Parathyroid adenoma (tissue), 2 donors: ENCODE results near the gene GPC3.
"Not testable (repeated sequence)": the region's sequence is repeated elsewhere in the genome, so short reads cannot be mapped to it uniquely, and the experiment has no call there.

ENCODE experiments used
- H2AFZ ChIP-seq: fragments of 300-600 bp; sonication (generic); one replicate; pipeline ENCODE4 v1.7.0; 2017; ENCODE audit warnings: antibody characterized with exemption, mild to moderate bottlenecking
- H3K27ac ChIP-seq: fragments of 300-600 bp; sonication (generic); one replicate; pipeline ENCODE4 v1.7.0; 2017
- H3K27me3 ChIP-seq: fragments of 300-600 bp; sonication (generic); one replicate; pipeline ENCODE4 v1.7.0; 2017; ENCODE audit warnings: low read length; ENCODE audit not compliant: control insufficient read depth, insufficient read depth
- H3K36me3 ChIP-seq: fragments of 300-600 bp; sonication (generic); one replicate; pipeline ENCODE4 v1.7.0; 2017; ENCODE audit warnings: low read length; ENCODE audit not compliant: control insufficient read depth, insufficient read depth
- H3K4me1 ChIP-seq: fragments of 300-600 bp; sonication (generic); one replicate; pipeline ENCODE4 v1.7.0; 2017; ENCODE audit warnings: control low read depth
- H3K4me2 ChIP-seq: fragments of 300-600 bp; sonication (generic); one replicate; pipeline ENCODE4 v1.7.0; 2017; ENCODE audit warnings: low read length
- H3K4me3 ChIP-seq: fragments of 300-600 bp; sonication (generic); one replicate; pipeline ENCODE4 v1.7.0; 2017; ENCODE audit warnings: low read depth, low read length
- H3K79me2 ChIP-seq: fragments of 300-600 bp; sonication (generic); one replicate; pipeline ENCODE4 v1.7.0; 2017; ENCODE audit warnings: control low read depth
- H3K9ac ChIP-seq: fragments of 300-600 bp; sonication (generic); one replicate; pipeline ENCODE4 v1.7.0; 2017; ENCODE audit warnings: mild to moderate bottlenecking
- H3K9me3 ChIP-seq: fragments of 300-600 bp; sonication (generic); one replicate; pipeline ENCODE4 v1.7.0; 2017; ENCODE audit warnings: low read length; ENCODE audit not compliant: control insufficient read depth
- CTCF ChIP-seq: fragments of 300-600 bp; sonication (generic); IDR thresholded peaks from one replicate; pipeline ENCODE4 v1.7.0; 2017; ENCODE audit warnings: antibody characterized with exemption, mild to moderate bottlenecking
- donor health status: primary hyperparathyroidism.

The GPC3 gene

DNA sequence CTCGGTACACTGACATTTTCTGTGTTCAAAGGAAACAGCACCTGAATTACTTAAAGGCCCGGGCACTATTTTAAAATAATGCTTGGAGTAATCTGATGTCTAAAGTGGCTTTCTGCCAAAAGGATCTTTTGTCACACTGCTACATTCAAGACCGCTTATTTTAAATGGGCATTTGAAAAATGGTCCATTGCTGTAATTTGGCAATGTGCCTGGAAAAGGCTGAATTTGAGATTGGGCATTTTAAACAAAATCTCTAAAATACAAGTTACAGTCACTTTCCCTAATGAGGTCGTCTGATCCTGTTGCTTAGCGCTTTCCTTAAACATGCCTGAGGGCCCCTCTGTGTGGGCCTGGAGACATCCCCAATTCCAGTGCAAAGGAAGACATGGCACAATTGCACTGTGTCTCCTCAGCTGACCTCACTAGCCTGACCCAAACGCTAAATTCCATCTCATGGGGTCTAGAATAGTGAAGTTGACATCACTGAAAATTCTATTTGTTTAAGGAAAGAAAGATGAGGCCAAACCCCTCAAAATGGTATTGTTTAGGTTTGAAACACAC is 214.2 kb downstream of the GPC3 start:
- Histone ChIP-seq H3K9me3 (no peaks in the 10 kb centered on the region), H3K4me1 (no peaks in the 10 kb centered on the region), H3K36me3 (no peaks in the 10 kb centered on the region), H3K27me3 (no peaks in the 10 kb centered on the region), H3K27ac (no peak overlapping the region), H3K79me2 (no peaks in the 10 kb centered on the region), H3K4me2 (no peak overlapping the region), H2AFZ (no peak overlapping the region), H3K9ac (no peak overlapping the region), H3K4me3 (no peak overlapping the region)
- TF ChIP-seq CTCF, result no peak

GRCh38 chrX:133762976-133763548 is 222.3 kb downstream of the GPC3 start:
- H3K4me2 ChIP-seq, H3K27ac ChIP-seq, H3K36me3 ChIP-seq, H3K4me3 ChIP-seq, H3K27me3 ChIP-seq, H3K79me2 ChIP-seq, H3K9ac ChIP-seq, H2AFZ ChIP-seq, H3K9me3 ChIP-seq, H3K4me1 ChIP-seq: not testable (repeated sequence)

- Histone ChIP-seq H3K9ac (no peak overlapping the region), H3K4me1 (no peaks in the 10 kb centered on the region), H3K79me2 (no peaks in the 10 kb centered on the region), H2AFZ (no peak overlapping the region), H3K4me3 (no peak overlapping the region), H3K4me2 (no peak overlapping the region), H3K36me3 (no peaks in the 10 kb centered on the region), H3K27ac (no peak overlapping the region), H3K27me3 (no peaks in the 10 kb centered on the region), H3K9me3 (no peaks in the 10 kb centered on the region)
- TF ChIP-seq CTCF, result no peak
Measured at GRCh38 chrX:133754657-133755056, 230.7 kb downstream of the GPC3 start.

- no peak for TF ChIP-seq CTCF
- no peaks in the 10 kb centered on the region for H3K4me1 ChIP-seq
Measured at GRCh38 chrX:133749951-133750350, 235.4 kb downstream of the GPC3 start.

DNA sequence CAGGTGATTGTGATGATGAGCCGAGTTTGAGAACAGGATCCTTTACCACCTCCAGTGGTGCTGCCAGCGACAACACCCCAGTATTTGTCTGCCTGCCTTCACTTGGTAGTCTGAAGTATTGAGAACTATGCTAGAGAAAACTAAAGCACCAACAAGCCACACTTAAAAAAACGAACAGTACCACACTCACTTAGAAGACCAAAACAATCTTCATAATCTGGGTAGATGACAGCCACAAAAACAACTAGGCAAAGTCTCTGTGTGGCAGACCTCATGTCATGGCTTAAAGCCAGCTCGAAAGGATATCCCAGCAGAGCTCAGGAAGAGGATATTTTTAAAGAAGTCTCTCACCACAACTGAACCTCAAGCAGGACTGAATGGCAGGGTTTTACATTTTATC is 236.0 kb downstream of the GPC3 start:
- TF ChIP-seq CTCF, result no peak
- H3K36me3 ChIP-seq, result no peaks in the 10 kb centered on the region
- H3K9ac ChIP-seq, result no peak overlapping the region
- no peak overlapping the region for H2AFZ ChIP-seq
- no peaks in the 10 kb centered on the region for H3K9me3 ChIP-seq
- H3K4me3 ChIP-seq, result no peak overlapping the region
- no peak overlapping the region for H3K27ac ChIP-seq
- no peaks in the 10 kb centered on the region for H3K4me1 ChIP-seq
- H3K27me3 ChIP-seq, result no peaks in the 10 kb centered on the region
- no peaks in the 10 kb centered on the region for H3K79me2 ChIP-seq
- H3K4me2 ChIP-seq, result no peak overlapping the region

More at GRCh38 chrX:133749951-133750350, 235.4 kb downstream of the GPC3 start:
- no peaks in the 10 kb centered on the region for H3K27me3 ChIP-seq
- no peaks in the 10 kb centered on the region for H3K9me3 ChIP-seq
- H3K36me3 ChIP-seq, result no peaks in the 10 kb centered on the region
- H3K9ac ChIP-seq, result no peak overlapping the region
- H2AFZ ChIP-seq, result no peak overlapping the region
- no peak overlapping the region for H3K27ac ChIP-seq
- H3K4me2 ChIP-seq, result no peak overlapping the region
- no peak overlapping the region for H3K4me3 ChIP-seq
- H3K79me2 ChIP-seq, result no peaks in the 10 kb centered on the region
